ENCODE data around the gene AKT1.

Gene AKT1

DNA sequence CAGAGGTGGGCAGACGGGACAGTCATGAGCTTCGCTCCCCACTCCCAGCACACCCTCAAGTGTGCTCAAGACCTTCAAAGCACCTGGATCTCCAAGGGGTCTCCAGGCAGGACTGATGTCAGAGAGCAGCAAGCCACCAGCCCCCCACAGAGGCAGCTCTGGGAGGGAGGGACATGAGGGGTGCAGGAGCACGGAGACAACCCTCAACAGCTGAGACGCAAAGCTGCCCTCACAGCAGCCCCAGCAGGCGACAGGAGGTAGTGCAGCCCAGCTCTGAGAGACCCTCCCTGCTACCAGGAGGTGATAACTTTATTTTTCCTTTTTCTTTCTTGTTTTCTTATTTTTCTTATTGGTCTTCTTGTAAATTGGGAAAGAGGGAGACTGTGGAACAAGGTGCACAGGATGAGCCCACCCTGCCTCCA lies 24.7 kb downstream of the AKT1 start:
- CTCF ChIA-PET: interaction anchor here (1.3 to 7.7 kb wide), 4 partner anchors 16 to 56 kb away, joined by 3 to 136 read pairs (median 33); partner anchors contain the start of gene SIVA1
- TF ChIP-seq, protein P1, sequence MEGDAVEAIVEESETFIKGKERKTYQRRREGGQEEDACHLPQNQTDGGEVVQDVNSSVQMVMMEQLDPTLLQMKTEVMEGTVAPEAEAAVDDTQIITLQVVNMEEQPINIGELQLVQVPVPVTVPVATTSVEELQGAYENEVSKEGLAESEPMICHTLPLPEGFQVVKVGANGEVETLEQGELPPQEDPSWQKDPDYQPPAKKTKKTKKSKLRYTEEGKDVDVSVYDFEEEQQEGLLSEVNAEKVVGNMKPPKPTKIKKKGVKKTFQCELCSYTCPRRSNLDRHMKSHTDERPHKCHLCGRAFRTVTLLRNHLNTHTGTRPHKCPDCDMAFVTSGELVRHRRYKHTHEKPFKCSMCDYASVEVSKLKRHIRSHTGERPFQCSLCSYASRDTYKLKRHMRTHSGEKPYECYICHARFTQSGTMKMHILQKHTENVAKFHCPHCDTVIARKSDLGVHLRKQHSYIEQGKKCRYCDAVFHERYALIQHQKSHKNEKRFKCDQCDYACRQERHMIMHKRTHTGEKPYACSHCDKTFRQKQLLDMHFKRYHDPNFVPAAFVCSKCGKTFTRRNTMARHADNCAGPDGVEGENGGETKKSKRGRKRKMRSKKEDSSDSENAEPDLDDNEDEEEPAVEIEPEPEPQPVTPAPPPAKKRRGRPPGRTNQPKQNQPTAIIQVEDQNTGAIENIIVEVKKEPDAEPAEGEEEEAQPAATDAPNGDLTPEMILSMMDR (IDR thresholded peaks at IDR 0.05; ENCODE audit: control extremely low read depth, extremely low read depth, low read depth, missing control alignments): peak; percentile 28

DNA sequence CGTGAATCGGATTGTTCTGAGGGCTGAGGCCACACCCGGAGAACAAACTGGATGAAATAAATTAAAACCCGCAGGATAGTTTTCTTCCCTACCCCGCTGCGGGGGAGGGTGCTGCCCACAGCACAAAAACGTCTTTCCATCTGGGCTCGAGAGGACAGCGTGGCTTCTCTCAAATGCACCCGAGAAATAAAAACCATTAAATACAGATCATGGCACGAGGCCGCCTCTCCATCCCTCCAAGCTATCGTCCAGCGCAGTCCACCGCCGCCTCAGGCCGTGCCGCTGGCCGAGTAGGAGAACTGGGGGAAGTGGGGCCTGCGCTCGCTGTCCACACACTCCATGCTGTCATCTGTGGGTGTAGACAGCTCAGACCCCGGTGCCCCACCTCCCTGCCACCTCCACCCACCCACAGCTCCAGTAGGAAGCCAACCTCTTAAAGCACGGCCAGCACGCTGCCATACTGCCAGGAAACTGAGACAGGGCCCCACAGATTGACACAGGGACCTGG lies 25.4 kb downstream of the AKT1 start:
- no peak for DNase-seq (ENCODE audit: extremely low spot score)
- ChIA-PET POLR2A (no interaction called here), CTCF (interaction anchor here (1.6 to 7.7 kb wide), 4 partner anchors 16 to 56 kb away, joined by 6 to 136 read pairs (median 33); partner anchors contain the start of genes SIVA1 and ZBTB42)
- TF ChIP-seq, protein P1 (IDR thresholded peaks at IDR 0.05; ENCODE audit: control extremely low read depth, extremely low read depth, low read depth, missing control alignments): no peak

More for the DNA sequence above, 24.7 kb downstream of the AKT1 start:
- POLR2A ChIA-PET: no interaction called here
- DNase-seq (ENCODE audit: extremely low spot score): no peak

DNA sequence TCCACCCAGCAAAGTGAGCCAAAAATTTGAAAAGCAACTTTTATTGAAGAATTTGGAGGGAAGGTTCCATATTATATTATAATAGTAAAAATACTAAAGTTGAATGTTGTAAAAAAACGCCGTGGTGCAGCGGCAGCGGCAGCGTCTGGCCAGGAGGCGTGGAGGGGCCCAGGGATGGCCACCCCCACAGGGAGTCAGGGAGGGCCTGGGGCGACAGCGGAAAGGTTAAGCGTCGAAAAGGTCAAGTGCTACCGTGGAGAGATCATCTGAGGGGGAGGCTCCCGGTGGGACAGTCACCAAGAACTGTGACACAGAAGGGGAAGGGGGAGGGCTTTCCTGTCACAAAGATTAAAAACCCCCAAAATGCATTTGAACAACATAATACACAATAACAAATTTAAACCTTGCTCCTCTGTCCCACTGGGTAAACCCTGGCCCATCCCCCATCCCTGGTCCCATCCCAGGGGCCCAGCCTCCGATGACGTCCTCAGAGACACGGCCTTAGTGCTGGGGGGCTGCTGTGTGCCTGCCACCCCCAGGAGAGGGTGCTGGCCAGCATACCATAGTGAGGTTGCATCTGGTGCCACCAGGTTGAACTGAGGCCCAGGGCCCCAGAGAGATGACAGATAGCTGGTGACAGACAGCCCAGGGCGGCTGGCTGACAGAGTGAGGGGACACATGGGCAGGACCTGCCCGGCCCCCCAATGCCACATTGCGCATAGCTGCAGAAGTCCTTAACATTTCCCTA lies 26.1 kb downstream of the AKT1 start:
- ChIA-PET POLR2A (no interaction called here), CTCF (interaction anchor here (0.9 to 7.7 kb wide), 12 partner anchors 11 to 899 kb away, joined by 3 to 136 read pairs (median 6); partner anchors contain the start of genes SIVA1 and ZBTB42)
- TF ChIP-seq, protein P1 (IDR thresholded peaks at IDR 0.05; ENCODE audit: control extremely low read depth, extremely low read depth, low read depth, missing control alignments): no peak
- no peak for DNase-seq (ENCODE audit: extremely low spot score)

DNA sequence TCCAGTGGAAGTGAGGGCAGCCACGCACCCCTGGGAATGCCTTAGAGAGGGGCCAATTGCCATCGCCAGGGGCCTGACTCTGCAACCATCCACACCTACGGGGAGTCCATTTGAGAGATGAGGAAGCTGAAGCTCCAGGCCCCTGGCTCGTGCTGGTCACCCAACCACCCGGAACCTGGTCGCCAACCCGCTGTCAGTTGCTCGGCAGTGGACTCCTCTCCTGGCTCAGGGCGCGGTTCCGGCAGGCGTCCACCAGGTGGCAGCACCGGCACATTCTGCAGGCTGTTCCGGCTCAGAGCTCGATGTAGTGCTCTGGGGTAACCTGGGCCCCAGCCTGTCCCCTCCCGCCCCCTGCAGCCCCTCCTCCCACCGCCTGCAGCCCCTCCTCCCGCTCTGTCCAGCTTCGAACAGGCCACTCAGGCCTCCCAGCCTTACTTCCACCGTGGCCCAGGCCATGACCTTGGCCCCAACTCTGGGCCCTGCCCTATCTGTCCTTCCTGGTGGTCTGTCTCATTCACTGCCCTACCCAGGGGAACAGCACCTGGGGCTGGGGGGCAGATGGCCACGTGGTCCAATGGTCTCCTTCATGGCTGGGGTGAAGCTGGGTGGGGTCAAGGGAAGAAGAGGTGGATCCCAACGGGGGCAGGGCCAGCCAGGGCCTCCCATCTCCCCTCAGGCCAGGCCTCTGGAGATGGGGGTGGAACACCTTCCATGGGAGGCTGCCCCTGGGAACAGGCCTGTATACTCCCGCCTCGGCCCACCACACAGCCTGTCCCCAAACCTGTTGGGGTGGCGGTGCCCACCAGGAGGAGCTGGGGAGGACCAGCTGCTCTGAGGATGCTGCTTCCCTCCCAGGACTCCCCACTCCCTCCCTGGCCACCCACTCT lies 26.9 kb downstream of the AKT1 start:
- DNase-seq (ENCODE audit: extremely low spot score): peak; percentile 93
- CTCF ChIA-PET: interaction anchor here (0.6 to 7.7 kb wide), 27 partner anchors 12 to 898 kb away, joined by 3 to 136 read pairs (median 4); partner anchors contain the start of genes SIVA1 and ZBTB42
- TF ChIP-seq, protein P1 (IDR thresholded peaks at IDR 0.05; ENCODE audit: control extremely low read depth, extremely low read depth, low read depth, missing control alignments): peak; percentile 99
- POLR2A ChIA-PET: interaction anchor here (0.5 to 1.0 kb wide), 2 partner anchors 16 to 60 kb away, joined by 3 to 5 read pairs; partner anchors contain the start of gene SIVA1

DNA sequence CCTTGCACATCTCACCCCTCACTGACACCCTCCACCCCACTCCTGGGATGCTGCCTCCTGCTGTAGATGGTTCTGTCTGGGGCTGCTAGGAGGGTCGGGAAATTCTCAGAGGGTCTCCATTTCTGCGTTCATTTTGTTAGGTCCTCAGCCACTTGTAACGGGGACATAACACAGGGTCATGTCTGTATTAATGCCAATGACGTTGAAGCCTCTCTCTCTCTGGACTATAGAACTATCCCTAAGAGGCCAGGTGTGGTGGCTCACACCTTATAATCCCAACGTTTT lies 28.0 kb downstream of the AKT1 start:
- ChIA-PET POLR2A (interaction anchor here (0.5 kb wide), 1 partner anchor 58 kb away, joined by 3 read pairs; no protein-coding TSS in a partner anchor), CTCF (interaction anchor here (0.9 to 7.7 kb wide), 6 partner anchors 13 to 59 kb away, joined by 3 to 136 read pairs (median 7); partner anchors contain the start of gene SIVA1)
- TF ChIP-seq, protein P1 (IDR thresholded peaks at IDR 0.05; ENCODE audit: control extremely low read depth, extremely low read depth, low read depth, missing control alignments): no peak
- DNase-seq (ENCODE audit: extremely low spot score): no peak

Data from GM10248 (cell line).